Measurements from ENCODE around the gene CFAP20DC.

Gene CFAP20DC

GRCh38 chr3:58955308-58955707, 94.5 kb downstream of the CFAP20DC start:
- FAIRE-seq = no peak
- no peak for DNase-seq (ENCODE audit: insufficient read length, low spot score)
- TF ChIP-seq SPI1 (IDR thresholded peaks at IDR 0.05; ENCODE audit: low read depth, low read length) = no peak
- TF ChIP-seq POU2F2 (IDR thresholded peaks at IDR 0.05; ENCODE audit: low read depth, low read length) = no peak
- no peak for TF ChIP-seq POLR2A (IDR thresholded peaks at IDR 0.05; ENCODE audit: low read depth, low read length)
- no peak for TF ChIP-seq TAF1 (IDR thresholded peaks at IDR 0.05; ENCODE audit: low read depth, low read length)
- TF ChIP-seq POLR2AphosphoS5 (IDR thresholded peaks at IDR 0.05; ENCODE audit: low read depth, low read length) = no peak
- TF ChIP-seq PAX5 (IDR thresholded peaks at IDR 0.05; ENCODE audit: insufficient read depth, low read length, severe bottlenecking) = no peak

GRCh38 chr3:58953288-58953687, 96.5 kb downstream of the CFAP20DC start:
- no peak for FAIRE-seq
- DNase-seq (ENCODE audit: insufficient read length, low spot score) = no peak
- TF ChIP-seq POU2F2 (IDR thresholded peaks at IDR 0.05; ENCODE audit: low read depth, low read length) (no peak), POLR2AphosphoS5 (IDR thresholded peaks at IDR 0.05; ENCODE audit: low read depth, low read length) (no peak), SPI1 (IDR thresholded peaks at IDR 0.05; ENCODE audit: low read depth, low read length) (no peak)

GRCh38 chr3:58952128-58952917, 97.5 kb downstream of the CFAP20DC start:
- FAIRE-seq (no peak), DNase-seq (ENCODE audit: insufficient read length, low spot score) (no peak)
- TF ChIP-seq POLR2AphosphoS5 (IDR thresholded peaks at IDR 0.05; ENCODE audit: low read depth, low read length) = no peak
- no peak for TF ChIP-seq SPI1 (IDR thresholded peaks at IDR 0.05; ENCODE audit: low read depth, low read length)
- TF ChIP-seq TAF1 (IDR thresholded peaks at IDR 0.05; ENCODE audit: low read depth, low read length) = no peak
- TF ChIP-seq PAX5 (IDR thresholded peaks at IDR 0.05; ENCODE audit: insufficient read depth, low read length, severe bottlenecking) = no peak
- no peak for TF ChIP-seq POLR2A (IDR thresholded peaks at IDR 0.05; ENCODE audit: low read depth, low read length)
- no peak for TF ChIP-seq POU2F2 (IDR thresholded peaks at IDR 0.05; ENCODE audit: low read depth, low read length)

GRCh38 chr3:58948018-58948417, 101.8 kb downstream of the CFAP20DC start:
- DNase-seq (ENCODE audit: insufficient read length, low spot score) = no peak
- no peak for TF ChIP-seq PAX5 (IDR thresholded peaks at IDR 0.05; ENCODE audit: insufficient read depth, low read length, severe bottlenecking)
- no peak for TF ChIP-seq TAF1 (IDR thresholded peaks at IDR 0.05; ENCODE audit: low read depth, low read length)
- no peak for TF ChIP-seq SPI1 (IDR thresholded peaks at IDR 0.05; ENCODE audit: low read depth, low read length)
- no peak for FAIRE-seq

GRCh38 chr3:58946875-58947274, 103.0 kb downstream of the CFAP20DC start:
- no peak for FAIRE-seq
- TF ChIP-seq SPI1 (IDR thresholded peaks at IDR 0.05; ENCODE audit: low read depth, low read length) = no peak
- TF ChIP-seq TAF1 (IDR thresholded peaks at IDR 0.05; ENCODE audit: low read depth, low read length) = no peak
- no peak for TF ChIP-seq PAX5 (IDR thresholded peaks at IDR 0.05; ENCODE audit: insufficient read depth, low read length, severe bottlenecking)
- no peak for TF ChIP-seq POLR2A (IDR thresholded peaks at IDR 0.05; ENCODE audit: low read depth, low read length)
- no peak for TF ChIP-seq POU2F2 (IDR thresholded peaks at IDR 0.05; ENCODE audit: low read depth, low read length)
- no peak for TF ChIP-seq POLR2AphosphoS5 (IDR thresholded peaks at IDR 0.05; ENCODE audit: low read depth, low read length)
- no peak for DNase-seq (ENCODE audit: insufficient read length, low spot score)

DNA sequence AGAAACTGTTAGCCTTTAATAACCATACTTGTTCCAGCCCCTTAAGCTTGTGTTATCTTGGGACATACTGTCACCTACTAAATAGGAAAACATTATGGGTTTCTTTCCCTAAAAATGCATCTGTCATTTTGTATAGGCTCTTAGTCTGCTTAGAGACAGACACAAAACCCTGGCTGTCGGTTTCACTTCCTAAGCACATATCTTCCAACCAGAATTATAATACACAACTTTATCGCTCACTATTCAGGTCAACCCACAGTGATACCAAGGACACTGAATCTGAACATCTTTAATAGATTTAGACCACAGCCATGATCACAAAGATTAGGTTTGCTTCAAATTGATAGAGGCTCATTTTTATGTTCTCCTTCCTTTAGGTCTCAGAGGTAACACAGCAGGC, 111.8 kb downstream of the CFAP20DC start:
- DNase-seq (ENCODE audit: insufficient read length, low spot score) = no peak
- no peak for FAIRE-seq
- TF ChIP-seq POU2F2 (IDR thresholded peaks at IDR 0.05; ENCODE audit: low read depth, low read length) (no peak), SPI1 (IDR thresholded peaks at IDR 0.05; ENCODE audit: low read depth, low read length) (no peak), TAF1 (IDR thresholded peaks at IDR 0.05; ENCODE audit: low read depth, low read length) (no peak), POLR2AphosphoS5 (IDR thresholded peaks at IDR 0.05; ENCODE audit: low read depth, low read length) (no peak), POLR2A (IDR thresholded peaks at IDR 0.05; ENCODE audit: low read depth, low read length) (no peak), PAX5 (IDR thresholded peaks at IDR 0.05; ENCODE audit: insufficient read depth, low read length, severe bottlenecking) (no peak)

DNA sequence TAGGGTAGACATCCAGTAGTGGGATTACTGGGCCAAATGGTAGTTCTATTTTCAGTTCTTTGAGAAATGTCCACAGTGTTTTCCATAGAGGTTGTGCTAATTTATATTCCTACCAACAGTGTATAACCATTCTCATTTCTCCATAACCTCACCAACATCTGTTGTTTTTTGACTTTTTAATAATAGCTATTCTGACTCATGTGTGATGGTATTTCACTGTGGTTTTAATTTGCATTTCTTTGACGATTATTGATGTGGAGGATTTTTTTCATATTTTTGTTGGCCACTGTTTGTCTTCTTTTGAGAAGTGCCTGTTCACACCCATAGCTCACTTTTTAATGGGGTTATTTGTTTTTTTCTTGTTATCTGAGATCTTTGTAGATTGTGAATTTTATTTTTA, 125.2 kb downstream of the CFAP20DC start:
- TF ChIP-seq POU2F2 (IDR thresholded peaks at IDR 0.05; ENCODE audit: low read depth, low read length) (no peak), POLR2A (IDR thresholded peaks at IDR 0.05; ENCODE audit: low read depth, low read length) (no peak), TAF1 (IDR thresholded peaks at IDR 0.05; ENCODE audit: low read depth, low read length) (no peak), POLR2AphosphoS5 (IDR thresholded peaks at IDR 0.05; ENCODE audit: low read depth, low read length) (no peak), PAX5 (IDR thresholded peaks at IDR 0.05; ENCODE audit: insufficient read depth, low read length, severe bottlenecking) (no peak), SPI1 (IDR thresholded peaks at IDR 0.05; ENCODE audit: low read depth, low read length) (no peak)
- DNase-seq (ENCODE audit: insufficient read length, low spot score) = no peak
- no peak for FAIRE-seq

DNA sequence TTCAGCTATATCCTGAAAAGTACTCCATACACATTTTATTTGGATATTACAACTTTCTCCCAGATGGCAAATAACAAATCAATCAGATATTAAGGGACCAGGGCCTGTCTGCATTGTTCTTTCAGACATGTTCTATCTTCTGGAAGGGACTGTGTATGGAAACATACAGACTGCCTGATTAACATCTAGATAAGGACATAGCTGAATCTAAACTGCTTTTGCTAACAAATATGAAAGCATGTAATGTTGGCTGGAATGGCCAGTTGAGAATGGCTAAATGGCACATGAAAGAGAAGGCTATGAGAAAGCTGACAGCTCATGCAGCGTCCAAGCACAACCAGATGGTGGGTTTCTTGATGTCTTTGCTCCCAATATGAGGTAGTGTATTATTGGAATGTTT, 149.4 kb downstream of the CFAP20DC start:
- TF ChIP-seq SPI1 (IDR thresholded peaks at IDR 0.05; ENCODE audit: low read depth, low read length) = no peak
- no peak for TF ChIP-seq POLR2AphosphoS5 (IDR thresholded peaks at IDR 0.05; ENCODE audit: low read depth, low read length)
- TF ChIP-seq TAF1 (IDR thresholded peaks at IDR 0.05; ENCODE audit: low read depth, low read length) = no peak
- TF ChIP-seq PAX5 (IDR thresholded peaks at IDR 0.05; ENCODE audit: insufficient read depth, low read length, severe bottlenecking) = no peak
- TF ChIP-seq POU2F2 (IDR thresholded peaks at IDR 0.05; ENCODE audit: low read depth, low read length) = no peak
- no peak for DNase-seq (ENCODE audit: insufficient read length, low spot score)
- no peak for FAIRE-seq

DNA sequence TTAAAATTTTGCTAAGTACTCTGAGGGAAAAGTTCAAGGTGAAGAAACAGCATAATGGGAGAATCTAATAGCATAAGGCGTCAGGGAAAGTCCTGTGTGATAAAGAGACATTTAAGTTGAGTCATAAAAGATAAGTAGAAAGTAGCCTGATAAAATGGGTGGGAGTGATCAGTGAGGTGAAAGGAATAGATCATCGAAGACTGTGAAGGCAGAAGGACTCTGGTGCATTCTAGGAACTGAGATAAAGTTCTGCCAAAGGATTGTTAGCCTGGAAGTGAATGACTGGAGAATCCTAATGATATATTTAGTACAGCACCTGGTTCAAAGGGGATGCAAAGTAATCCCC, 149.9 kb downstream of the CFAP20DC start:
- FAIRE-seq (no peak), DNase-seq (ENCODE audit: insufficient read length, low spot score) (no peak)
- no peak for TF ChIP-seq POLR2A (IDR thresholded peaks at IDR 0.05; ENCODE audit: low read depth, low read length)
- no peak for TF ChIP-seq SPI1 (IDR thresholded peaks at IDR 0.05; ENCODE audit: low read depth, low read length)
- TF ChIP-seq POLR2AphosphoS5 (IDR thresholded peaks at IDR 0.05; ENCODE audit: low read depth, low read length) = no peak
- no peak for TF ChIP-seq TAF1 (IDR thresholded peaks at IDR 0.05; ENCODE audit: low read depth, low read length)
- no peak for TF ChIP-seq PAX5 (IDR thresholded peaks at IDR 0.05; ENCODE audit: insufficient read depth, low read length, severe bottlenecking)
- no peak for TF ChIP-seq POU2F2 (IDR thresholded peaks at IDR 0.05; ENCODE audit: low read depth, low read length)
